Measurements from ENCODE around the gene GALNT2.
A peak's percentile ranks its signal among the peaks of the same experiment; 100 is the strongest.

The GALNT2 gene

GRCh38 chr1:230097370-230097769, 30.3 kb downstream of the GALNT2 start:
- no peak for DNase-seq

- no peak for DNase-seq
Measured at GRCh38 chr1:230098723-230099122, 31.7 kb downstream of the GALNT2 start.

GRCh38 chr1:230099465-230099864, 32.4 kb downstream of the GALNT2 start:
- DNase-seq: no peak

GRCh38 chr1:230100932-230101331, 33.9 kb downstream of the GALNT2 start:
- no peak for DNase-seq

GRCh38 chr1:230101556-230101955, 34.5 kb downstream of the GALNT2 start:
- no peak for DNase-seq

- DNase-seq: no peak
Measured at GRCh38 chr1:230102046-230102445, 35.0 kb downstream of the GALNT2 start.

GRCh38 chr1:230102472-230102871, 35.4 kb downstream of the GALNT2 start:
- DNase-seq: no peak

- no peak for DNase-seq
Measured at GRCh38 chr1:230103306-230104173, 36.5 kb downstream of the GALNT2 start.

- DNase-seq: peak; percentile 46
Measured at GRCh38 chr1:230104395-230105244, 37.6 kb downstream of the GALNT2 start.

- no peak for DNase-seq
Measured at GRCh38 chr1:230105245-230105753, 38.3 kb downstream of the GALNT2 start.

GRCh38 chr1:230105754-230106625, 39.0 kb downstream of the GALNT2 start:
- no peak for DNase-seq

GRCh38 chr1:230107941-230108340, 40.9 kb downstream of the GALNT2 start:
- DNase-seq: no peak

GRCh38 chr1:230108580-230108979, 41.5 kb downstream of the GALNT2 start:
- no peak for DNase-seq

GRCh38 chr1:230109066-230109465, 42.0 kb downstream of the GALNT2 start:
- DNase-seq: no peak

- DNase-seq: peak; percentile 20
Measured at GRCh38 chr1:230109895-230110667, 43.0 kb downstream of the GALNT2 start.

- no peak for DNase-seq
Measured at GRCh38 chr1:230110971-230111370, 43.9 kb downstream of the GALNT2 start.

GRCh38 chr1:230112131-230112701, 45.2 kb downstream of the GALNT2 start:
- no peak for DNase-seq

- DNase-seq: no peak
Measured at GRCh38 chr1:230112782-230113181, 45.7 kb downstream of the GALNT2 start.

- DNase-seq: no peak
Measured at GRCh38 chr1:230113235-230113592, 46.2 kb downstream of the GALNT2 start.

- no peak for DNase-seq
Measured at GRCh38 chr1:230113593-230114236, 46.7 kb downstream of the GALNT2 start.

- DNase-seq: no peak
Measured at GRCh38 chr1:230114237-230114651, 47.2 kb downstream of the GALNT2 start.

Measured in activated effector memory CD4-positive, alpha-beta T cell treated with Interleukin-2 at 50 U/mL for 16 hours (primary cell).